H1 (cell line): ENCODE data around the gene UGT2B17. TPM values are rescaled to one million over a fixed set of nuclear protein-coding genes. Genes with fewer than 3 reads are reported as not detected.
"Not testable (repeated sequence)": the region's sequence is repeated elsewhere in the genome, so short reads cannot be mapped to it uniquely, and the experiment has no call there.

Source experiments
- CTCF ChIA-PET: fragments of 300-600 bp; sonication (Branson Sonifier 250); formaldehyde crosslinking; loops from one replicate; lab custom pipeline; 2021; ENCODE audit not compliant: partially characterized antibody; lab: Charles Lee
- POLR2A ChIA-PET: fragments of 300-600 bp; sonication (Branson Sonifier 250); formaldehyde crosslinking; loops from one replicate; lab custom pipeline; 2021; ENCODE audit warnings: inconsistent platforms; ENCODE audit not compliant: partially characterized antibody; lab: Charles Lee
- DNase-seq, 2 experiments: peaks; one replicate each; pipeline versions ENCODE4 v3.0.0 to v3.0.0-alpha.2; 2010 to 2022; ENCODE audit warnings: low spot score in 2 of 2, low read depth in 1 of 2, mixed read lengths in 1 of 2
- FAIRE-seq: peaks from 2 replicates; lab custom pipeline; 2011; peaks lifted over from hg19 to GRCh38; lab: Jason Lieb, UNC
- H2AFZ ChIP-seq: 2 replicates; pipeline ENCODE4 v1.8.1; 2012; ENCODE audit warnings: low read length, inconsistent platforms
- H2AK5ac ChIP-seq: 2 replicates; pipeline ENCODE4 v1.6.1; 2013; ENCODE audit warnings: low read depth, low read length
- H2BK120ac ChIP-seq: replicated peaks from 2 replicates; pipeline ENCODE3; 2013; ENCODE audit warnings: low read depth, low read length, inconsistent platforms
- H2BK12ac ChIP-seq: 2 replicates; pipeline ENCODE4 v1.6.1; 2013; ENCODE audit warnings: low read depth, low read length
- H2BK15ac ChIP-seq: 2 replicates; pipeline ENCODE4 v1.6.1; 2013; ENCODE audit warnings: low read length
- H2BK20ac ChIP-seq: 2 replicates; pipeline ENCODE4 v1.6.1; 2013; ENCODE audit warnings: low read length
- H2BK5ac ChIP-seq: 2 replicates; pipeline ENCODE4 v1.6.1; 2013; ENCODE audit warnings: low read depth, low read length
- H3K14ac ChIP-seq: 2 replicates; pipeline ENCODE4 v1.6.1; 2013; ENCODE audit warnings: inconsistent platforms; ENCODE audit not compliant: insufficient read length
- H3K18ac ChIP-seq: 2 replicates; pipeline ENCODE4 v1.6.1; 2013; ENCODE audit warnings: low read length; ENCODE audit errors: extremely low read depth
- H3K23ac ChIP-seq: 2 replicates; pipeline ENCODE4 v1.6.1; 2013; ENCODE audit warnings: inconsistent platforms; ENCODE audit not compliant: insufficient read length
- H3K23me2 ChIP-seq: 2 replicates; pipeline ENCODE4 v1.6.1; 2013; ENCODE audit warnings: low read depth, low read length
- H3K27ac ChIP-seq: 2 replicates; pipeline ENCODE4 v1.6.1; 2011; ENCODE audit warnings: low read depth, low read length, inconsistent platforms
- H3K27me3 ChIP-seq, 4 experiments: replicated peaks in 1 of 4; 1 replicate in 1 of 4; 2 replicates in 3 of 4; pipeline versions ENCODE4 v1.6.1 to v1.8.1; 2011 to 2013; ENCODE audit warnings: low read length in 3 of 4, mild to moderate bottlenecking in 3 of 4, inconsistent platforms in 2 of 4, mixed read lengths in 2 of 4, moderate library complexity in 1 of 4; ENCODE audit not compliant: control insufficient read depth in 3 of 4, insufficient read depth in 3 of 4; ENCODE audit errors: extremely low read depth in 1 of 4
- H3K36me3 ChIP-seq, 4 experiments: 2 replicates each; pipeline versions ENCODE4 v1.6.1 to v1.8.1; 2011 to 2013; ENCODE audit warnings: mild to moderate bottlenecking in 4 of 4, low read length in 3 of 4, moderate library complexity in 2 of 4, control low read depth in 1 of 4, inconsistent platforms in 1 of 4; ENCODE audit not compliant: insufficient read depth in 4 of 4, control insufficient read depth in 2 of 4
- H3K4ac ChIP-seq: replicated peaks from 2 replicates; pipeline ENCODE3; 2013; ENCODE audit warnings: low read length, low read depth, mixed read lengths, inconsistent platforms; ENCODE audit not compliant: insufficient read length
- H3K4me1 ChIP-seq, 4 experiments: replicated peaks in 1 of 4; 1 replicate in 1 of 4; 2 replicates in 3 of 4; pipeline versions ENCODE4 v1.6.1 to v1.8.1; 2011 to 2013; ENCODE audit warnings: low read length in 3 of 4, inconsistent platforms in 2 of 4, mixed read lengths in 1 of 4; ENCODE audit not compliant: insufficient read depth in 4 of 4, control insufficient read depth in 3 of 4
- H3K4me2 ChIP-seq, 2 experiments: 2 replicates each; pipeline versions ENCODE4 v1.6.1 to v1.8.1; 2011 to 2013; ENCODE audit warnings: low read depth in 2 of 2, low read length in 2 of 2, control low read depth in 1 of 2, inconsistent platforms in 1 of 2, mild to moderate bottlenecking in 1 of 2; ENCODE audit not compliant: insufficient read depth in 1 of 2
- H3K4me3 ChIP-seq, 4 experiments: fragments of 200-600, 300-600 bp in 1 of 4; sonication (generic), shearing (Covaris generic), sonication (Bioruptor Twin) in 1 of 4; 2 replicates each; pipeline versions ENCODE4 v1.5.1 to v1.8.1; 2011 to 2016; ENCODE audit warnings: low read length in 4 of 4, low read depth in 3 of 4, control low read depth in 2 of 4, inconsistent platforms in 2 of 4, mild to moderate bottlenecking in 2 of 4, mixed read lengths in 1 of 4, moderate library complexity in 1 of 4; ENCODE audit not compliant: insufficient read depth in 2 of 4; ENCODE audit errors: extremely low read depth in 1 of 4
- H3K56ac ChIP-seq: replicated peaks from 2 replicates; pipeline ENCODE3; 2013; ENCODE audit warnings: low read depth, mild to moderate bottlenecking, mixed read lengths, low read length, inconsistent platforms; ENCODE audit not compliant: insufficient read length
- H3K79me1 ChIP-seq: 2 replicates; pipeline ENCODE4 v1.6.1; 2013; ENCODE audit warnings: low read depth, low read length, control low read depth
- H3K79me2 ChIP-seq, 2 experiments: 2 replicates each; pipeline versions ENCODE4 v1.6.1 to v1.8.1; 2012 to 2013; ENCODE audit warnings: low read length in 2 of 2, mild to moderate bottlenecking in 2 of 2, inconsistent platforms in 1 of 2; ENCODE audit not compliant: insufficient read depth in 2 of 2, control insufficient read depth in 1 of 2
- H3K9ac ChIP-seq, 4 experiments: replicated peaks in 1 of 4; 1 replicate in 1 of 4; 2 replicates in 3 of 4; pipeline versions ENCODE4 v1.6.1 to v1.8.1; 2011 to 2013; ENCODE audit warnings: low read depth in 3 of 4, low read length in 3 of 4, control low read depth in 2 of 4, mild to moderate bottlenecking in 2 of 4, moderate library complexity in 2 of 4, inconsistent platforms in 1 of 4; ENCODE audit errors: extremely low read depth in 1 of 4
- H3K9me3 ChIP-seq, 2 experiments: 2 replicates each; pipeline versions ENCODE4 v1.6.1 to v1.8.1; 2012 to 2013; ENCODE audit warnings: mild to moderate bottlenecking in 2 of 2, moderate library complexity in 2 of 2, control low read depth in 1 of 2, inconsistent platforms in 1 of 2, low read depth in 1 of 2, low read length in 1 of 2, mixed read lengths in 1 of 2; ENCODE audit not compliant: insufficient read depth in 2 of 2
- H4K20me1 ChIP-seq, 2 experiments: replicated peaks in 1 of 2; 2 replicates each; pipeline versions ENCODE3 to v1.8.1; 2011 to 2013; ENCODE audit warnings: inconsistent platforms in 2 of 2, low read length in 2 of 2, mild to moderate bottlenecking in 1 of 2; ENCODE audit not compliant: insufficient read depth in 2 of 2, control insufficient read depth in 1 of 2
- H4K5ac ChIP-seq: 2 replicates; pipeline ENCODE4 v1.6.1; 2013; ENCODE audit warnings: low read length, low read depth, mixed read lengths, inconsistent platforms; ENCODE audit not compliant: insufficient read length
- H4K8ac ChIP-seq: 2 replicates; pipeline ENCODE4 v1.8.0; 2013; ENCODE audit warnings: mild to moderate bottlenecking, moderate library complexity, low read length, inconsistent platforms; ENCODE audit not compliant: insufficient read depth; ENCODE audit errors: extremely low read depth
- H4K91ac ChIP-seq: replicated peaks from 2 replicates; pipeline ENCODE3; 2013; ENCODE audit warnings: low read length, mixed read lengths, inconsistent platforms; ENCODE audit not compliant: insufficient read length
- WGBS, 2 experiments: shearing (Covaris generic) in 1 of 2; methylation state at CpG; one replicate each; pipeline versions ENCODE4 v1.1.6 to v1.1.7; 2013 to 2015; ENCODE audit warnings: low lambda C conversion rate in 2 of 2, mixed read lengths in 2 of 2, inconsistent platforms in 1 of 2, low coverage in 1 of 2, missing lambda C conversion rate in 1 of 2; ENCODE audit not compliant: insufficient replicate concordance in 2 of 2, insufficient coverage in 1 of 2, insufficient read length in 1 of 2; ENCODE audit errors: extremely low coverage in 1 of 2, missing lambda C conversion rate in 1 of 2; 5-methylcytosine and 5-hydroxymethylcytosine counted together
- polyA plus RNA-seq, 7 experiments: library from polyadenylated mRNA; depleted of rRNA in 3 of 7; stranded (reverse) in 5 of 7; unstranded in 2 of 7; fragments of >200 nt in 5 of 7; fragments of 200-250 nt in 2 of 7; gene quantifications; 1 replicate in 5 of 7; 2 replicates in 1 of 7; 4 replicates in 1 of 7; pipeline versions ENCODE4 v1.2.1 to v1.2.3, GENCODE V29; 2011 to 2013; ENCODE audit warnings: missing spikeins in 2 of 7, mixed read lengths in 2 of 7
- total RNA-seq: library from RNA; stranded (reverse); fragmentation: NEBNext Ultra II Directional; extraction: Animal tissue kit (Norgen Biotek cat#: 25700); gene quantifications from 2 replicates; pipeline ENCODE4 v1.2.1, GENCODE V29; 2021

The UGT2B17 gene
- total and polyA plus RNA-seq, 2 of the 8 experiments (the other 6 are each of a cell fraction or from before 2014, with no cell fraction given): not detected

DNA sequence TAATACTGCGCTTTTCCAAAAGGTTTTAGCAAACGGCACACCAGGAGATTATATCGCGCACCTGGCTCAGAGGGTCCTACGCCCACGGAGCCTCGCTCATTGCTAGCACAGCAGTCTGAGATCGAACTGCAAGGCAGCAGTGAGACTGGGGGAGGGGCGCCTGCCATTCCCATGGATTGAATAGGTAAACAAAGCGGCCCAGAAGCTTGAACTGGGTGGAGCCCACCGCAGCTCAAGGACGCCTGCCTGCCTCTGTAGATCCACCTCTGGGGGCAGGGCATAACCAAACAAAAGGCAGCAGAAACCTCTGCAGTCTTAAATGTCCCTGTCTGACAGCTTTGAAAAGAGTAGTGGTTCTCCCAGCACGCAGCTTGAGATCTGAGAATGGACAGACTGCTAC is 33.4 kb downstream of the UGT2B17 start:
- not testable (repeated sequence) for DNase-seq, H3K4ac ChIP-seq

More for the DNA sequence above, 33.4 kb downstream of the UGT2B17 start:
- H2AK5ac ChIP-seq, H4K20me1 ChIP-seq, H3K4me2 ChIP-seq, H3K9me3 ChIP-seq, H3K18ac ChIP-seq, H3K23ac ChIP-seq, H3K23me2 ChIP-seq, H3K79me1 ChIP-seq, H4K8ac ChIP-seq, H3K56ac ChIP-seq, H2BK12ac ChIP-seq, H4K91ac ChIP-seq, H3K4me3 ChIP-seq, H2AFZ ChIP-seq, POLR2A ChIA-PET, FAIRE-seq, H3K9ac ChIP-seq, H3K27me3 ChIP-seq, H3K79me2 ChIP-seq, H2BK20ac ChIP-seq, H2BK15ac ChIP-seq, H2BK120ac ChIP-seq, H3K36me3 ChIP-seq, H3K27ac ChIP-seq, H4K5ac ChIP-seq, H3K14ac ChIP-seq, H3K4me1 ChIP-seq, H2BK5ac ChIP-seq: not testable (repeated sequence)
- CTCF ChIA-PET: interaction anchor here (0.9 kb wide), 1 partner anchor 636 kb away, joined by 3 read pairs; no protein-coding TSS in a partner anchor
- 96% methylated on average over 7 of the region's 13 CpGs; no CpG with 5 or more reads in 1 of the 2 experiments for WGBS, 2 experiments
